ENCODE measurements around the gene APOH. TPM values are rescaled to one million over a fixed set of nuclear protein-coding genes. Genes with fewer than 3 reads are reported as not detected.
"Not testable (repeated sequence)": the region's sequence is repeated elsewhere in the genome, so short reads cannot be mapped to it uniquely, and the experiment has no call there.

APOH gene
- total RNA-seq, 4 donors from 2014 or later = not detected

GRCh38 chr17:66255527-66255971, 26.3 kb upstream of the APOH start:
- TF ChIP-seq, protein P1, sequence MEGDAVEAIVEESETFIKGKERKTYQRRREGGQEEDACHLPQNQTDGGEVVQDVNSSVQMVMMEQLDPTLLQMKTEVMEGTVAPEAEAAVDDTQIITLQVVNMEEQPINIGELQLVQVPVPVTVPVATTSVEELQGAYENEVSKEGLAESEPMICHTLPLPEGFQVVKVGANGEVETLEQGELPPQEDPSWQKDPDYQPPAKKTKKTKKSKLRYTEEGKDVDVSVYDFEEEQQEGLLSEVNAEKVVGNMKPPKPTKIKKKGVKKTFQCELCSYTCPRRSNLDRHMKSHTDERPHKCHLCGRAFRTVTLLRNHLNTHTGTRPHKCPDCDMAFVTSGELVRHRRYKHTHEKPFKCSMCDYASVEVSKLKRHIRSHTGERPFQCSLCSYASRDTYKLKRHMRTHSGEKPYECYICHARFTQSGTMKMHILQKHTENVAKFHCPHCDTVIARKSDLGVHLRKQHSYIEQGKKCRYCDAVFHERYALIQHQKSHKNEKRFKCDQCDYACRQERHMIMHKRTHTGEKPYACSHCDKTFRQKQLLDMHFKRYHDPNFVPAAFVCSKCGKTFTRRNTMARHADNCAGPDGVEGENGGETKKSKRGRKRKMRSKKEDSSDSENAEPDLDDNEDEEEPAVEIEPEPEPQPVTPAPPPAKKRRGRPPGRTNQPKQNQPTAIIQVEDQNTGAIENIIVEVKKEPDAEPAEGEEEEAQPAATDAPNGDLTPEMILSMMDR (IDR thresholded peaks at IDR 0.05) = no peak
- ATAC-seq (ENCODE audit: low FRiP score) (no peak), DNase-seq (ENCODE audit: low spot score) (no peak)

- TF ChIP-seq, protein P1 (IDR thresholded peaks at IDR 0.05) = peak in 1 of 3 donors; percentile 32
- ATAC-seq (ENCODE audit: low FRiP score) = peak; percentile 62
- no peak for DNase-seq (ENCODE audit: low spot score)
Observed at GRCh38 chr17:66255112-66255511, 25.9 kb upstream of the APOH start.

- not testable (repeated sequence) for DNase-seq (ENCODE audit: low spot score); ATAC-seq (ENCODE audit: low FRiP score)
Observed at GRCh38 chr17:66253458-66253857, 24.2 kb upstream of the APOH start.

- DNase-seq (ENCODE audit: low spot score) (no peak), ATAC-seq (ENCODE audit: low FRiP score) (no peak)
- TF ChIP-seq, protein P1 (IDR thresholded peaks at IDR 0.05) = no peak
Observed at GRCh38 chr17:66250686-66251085, 21.5 kb upstream of the APOH start.

DNA sequence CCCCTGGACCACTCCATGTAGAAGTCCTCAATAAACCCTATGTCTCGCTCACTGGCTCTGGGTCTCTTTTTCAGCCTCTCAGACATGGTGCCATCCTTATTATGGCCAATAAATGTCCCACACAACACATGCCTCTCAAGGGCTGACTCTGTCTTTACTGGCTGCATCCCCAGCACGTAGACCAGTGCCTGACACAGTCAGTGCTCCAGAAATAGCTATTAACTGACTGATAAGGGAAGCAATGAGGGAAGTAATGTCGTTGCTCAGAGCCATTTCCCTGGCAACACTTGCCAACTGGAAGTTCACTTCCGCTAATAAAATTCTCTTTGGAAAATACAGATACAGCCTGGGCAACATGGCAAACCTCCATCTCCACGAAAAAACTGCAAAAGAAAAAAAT, 19.1 kb upstream of the APOH start:
- TF ChIP-seq, protein P1 (IDR thresholded peaks at IDR 0.05) = no peak
- ATAC-seq (ENCODE audit: low FRiP score) = no peak
- DNase-seq (ENCODE audit: low spot score) = no peak

GRCh38 chr17:66241839-66242238, 12.6 kb upstream of the APOH start:
- TF ChIP-seq, protein P1 (IDR thresholded peaks at IDR 0.05) = no peak
- DNase-seq (ENCODE audit: low spot score) (no peak), ATAC-seq (ENCODE audit: low FRiP score) (no peak)

DNA sequence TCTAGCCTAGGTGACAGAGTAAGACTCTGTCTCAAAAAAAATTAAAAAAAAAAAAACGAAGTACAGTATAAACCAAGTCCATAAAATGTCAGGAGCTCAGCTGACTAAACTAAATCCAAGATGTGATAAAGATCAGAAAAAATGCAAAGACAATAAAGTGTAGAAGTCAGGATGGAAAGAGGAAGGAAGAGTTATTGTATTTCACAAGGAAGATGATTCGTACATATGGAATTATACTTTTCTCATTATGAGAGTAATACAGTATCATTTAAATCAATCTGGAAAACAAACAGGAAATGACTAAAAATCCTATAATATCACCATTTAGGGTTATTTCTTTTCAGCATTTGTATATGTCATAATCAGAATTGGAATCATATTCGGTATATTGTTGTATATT, 11.4 kb upstream of the APOH start:
- TF ChIP-seq, protein P1 (IDR thresholded peaks at IDR 0.05) = no peak
- no peak for ATAC-seq (ENCODE audit: low FRiP score)
- no peak for DNase-seq (ENCODE audit: low spot score)

- ATAC-seq (ENCODE audit: low FRiP score) = no peak
- no peak for DNase-seq (ENCODE audit: low spot score)
- TF ChIP-seq, protein P1 (IDR thresholded peaks at IDR 0.05) = no peak
Observed at GRCh38 chr17:66240013-66240412, 10.8 kb upstream of the APOH start.

All from omental fat pad (tissue), 4 donors.